Motor neuron (in vitro differentiated cells): ENCODE data around the gene ACOX3. TPM values are rescaled to one million over a fixed set of nuclear protein-coding genes. Genes with fewer than 3 reads are reported as not detected.

ENCODE experiments used
- ATAC-seq, 8 experiments: fragments of 200-7000 bp; cut with Tn5 transposase; replicated peaks in 6 of 8; 2 replicates each; pipeline ENCODE4 v1.8.0; 2021; ENCODE audit warnings: mild to moderate bottlenecking in 8 of 8, moderate library complexity in 8 of 8
- H3K27ac ChIP-seq, 2 donors: fragments of 250-450 bp; sonication (Bioruptor Pico); 2 replicates each; pipeline ENCODE4 v1.9.0; 2021; ENCODE audit warnings: antibody characterized with exemption in 2 of 2, mild to moderate bottlenecking in 2 of 2, moderate library complexity in 1 of 2
- H3K4me1 ChIP-seq, 2 donors: fragments of 250-450 bp; sonication (Bioruptor Pico); replicated peaks in 1 of 2; 2 replicates each; pipeline ENCODE4 v1.6.1; 2021; ENCODE audit warnings: antibody characterized with exemption in 2 of 2, mild to moderate bottlenecking in 2 of 2, moderate library complexity in 1 of 2
- H3K4me3 ChIP-seq, 5 donors: fragments of 250-450 bp; sonication (Bioruptor Pico); 2 replicates each; pipeline ENCODE4 v1.9.0; 2021; ENCODE audit warnings: antibody characterized with exemption in 5 of 5, mild to moderate bottlenecking in 5 of 5, moderate library complexity in 4 of 5
- WGBS, 10 experiments: fragments of 450-650 bp; shearing (Covaris generic); methylation state at CpG; one replicate each; pipeline ENCODE4 v1.0.0; 2022; 5-methylcytosine and 5-hydroxymethylcytosine counted together
- in situ Hi-C, 9 experiments: fragments of 400-800 bp; cut with MboI; loops; one replicate each; pipeline ENCODE4 v1.15.0; 2021; ENCODE audit warnings: low sequenced_read_pairs in 9 of 9, low pct_unique_long_range_greater_than_20kb in 2 of 9; ENCODE audit not compliant: unreplicated experiment in 9 of 9
- total RNA-seq, 8 experiments: library from RNA; unstranded; fragments of 300-600 nt; gene quantifications; 2 replicates each; pipeline versions ENCODE4 v1.2.3 to v1.2.4, GENCODE V29; 2022

ACOX3 gene
- total RNA-seq, 8 experiments from 2014 or later: 6.9 to 19.7 (median 12.6) TPM

GRCh38 chr4:8326206-8326605 is 114.3 kb downstream of the ACOX3 start:
- H3K4me1 ChIP-seq: no peaks in the 10 kb centered on the region
- no peak overlapping the region for H3K4me3 ChIP-seq
- in situ Hi-C loops: no loop called here
- no peak for ATAC-seq
- H3K27ac ChIP-seq: no peak overlapping the region

GRCh38 chr4:8325291-8325973 is 115.1 kb downstream of the ACOX3 start:
- no peak for ATAC-seq
- Histone ChIP-seq H3K4me3 (no peak overlapping the region), H3K27ac (no peak overlapping the region), H3K4me1 (no peaks in the 10 kb centered on the region)
- 67 to 100% (median 80%) methylated on average over 1 to 6 of the region's 8 CpGs; no CpG with 5 or more reads in 4 of the 10 experiments for WGBS, 10 experiments
- in situ Hi-C loops: no loop called here

GRCh38 chr4:8324640-8325239 is 115.8 kb downstream of the ACOX3 start:
- WGBS, 10 experiments: 57 to 100% (median 93%) methylated on average over 1 to 5 of the region's 6 CpGs; no CpG with 5 or more reads in 5 of the 10 experiments
- Histone ChIP-seq H3K27ac (no peak overlapping the region), H3K4me3 (no peak overlapping the region), H3K4me1 (no peaks in the 10 kb centered on the region)
- ATAC-seq: no peak
- in situ Hi-C loops: no loop called here

GRCh38 chr4:8323947-8324555 is 116.5 kb downstream of the ACOX3 start:
- no peaks in the 10 kb centered on the region for H3K4me1 ChIP-seq
- H3K27ac ChIP-seq: no peak overlapping the region
- in situ Hi-C loops: no loop called here
- WGBS, 10 experiments: 50 to 100% (median 87%) methylated on average over 1 to 4 of the region's 5 CpGs; no CpG with 5 or more reads in 2 of the 10 experiments
- ATAC-seq: no peak
- H3K4me3 ChIP-seq: no peak overlapping the region

- Histone ChIP-seq H3K4me3 (no peak overlapping the region), H3K27ac (no peak overlapping the region), H3K4me1 (no peaks in the 10 kb centered on the region)
- 40 to 100% (median 77%) methylated on average over 1 to 7 of the region's 9 CpGs for WGBS, 10 experiments
- no peak for ATAC-seq
- in situ Hi-C loops: no loop called here
Measured at GRCh38 chr4:8322794-8323704, 117.5 kb downstream of the ACOX3 start.

- Histone ChIP-seq H3K27ac (no peak overlapping the region), H3K4me3 (no peak overlapping the region), H3K4me1 (peaks cover under 1 to 2% of the 10 kb centered on the region in 2 donors)
- in situ Hi-C loops: no loop called here
- 0 to 53% (median 25%) methylated on average over 1 to 4 of the region's 5 CpGs; no CpG with 5 or more reads in 4 of the 10 experiments for WGBS, 10 experiments
- no peak for ATAC-seq
Measured at GRCh38 chr4:8321771-8322170, 118.8 kb downstream of the ACOX3 start.

DNA sequence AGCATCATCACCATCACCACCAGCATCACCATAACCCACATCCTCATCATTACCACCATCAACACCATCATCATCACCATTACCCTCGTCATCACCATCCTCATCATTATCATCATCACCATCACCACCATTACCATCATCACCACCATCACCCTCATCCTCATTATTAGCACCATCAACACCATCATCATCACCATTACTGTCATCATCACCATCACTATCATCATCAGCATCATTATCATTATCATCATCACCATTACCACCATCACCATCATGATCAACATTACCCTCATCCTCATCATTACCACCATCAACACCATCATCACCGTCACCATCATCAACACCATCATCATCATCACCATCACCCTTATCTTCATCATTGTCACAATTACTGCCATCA is 119.3 kb downstream of the ACOX3 start:
- H3K27ac ChIP-seq: no peak overlapping the region
- 9 to 94% (median 83%) methylated on average over 1 to 2 of the region's 2 CpGs; no CpG with 5 or more reads in 2 of the 10 experiments for WGBS, 10 experiments
- in situ Hi-C loops: no loop called here
- no peak for ATAC-seq
- no peak overlapping the region for H3K4me3 ChIP-seq
- H3K4me1 ChIP-seq: peaks cover 6 to 8% of the 10 kb centered on the region in 2 donors

DNA sequence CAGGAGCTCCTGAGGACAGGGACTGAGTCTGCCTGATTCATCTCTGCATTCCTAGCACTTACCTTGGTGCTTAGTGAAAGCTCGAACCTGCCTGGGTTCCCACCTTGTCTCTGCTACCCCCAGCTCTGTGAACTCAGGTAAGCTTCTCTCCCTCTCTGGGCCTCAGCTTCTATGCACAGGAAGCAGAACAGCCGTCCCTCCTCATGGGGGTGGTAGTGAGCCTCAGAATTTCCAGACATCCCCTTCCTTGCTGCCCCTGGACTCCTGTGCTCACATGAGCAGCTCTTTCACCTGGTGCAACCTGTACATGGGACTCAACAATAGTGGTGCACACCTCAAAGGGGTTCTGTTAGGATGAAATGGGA is 120.2 kb downstream of the ACOX3 start:
- Histone ChIP-seq H3K4me3 (no peak overlapping the region), H3K4me1 (peaks cover 15 to 16% of the 10 kb centered on the region in 2 donors), H3K27ac (no peak overlapping the region)
- 33 to 100% (median 71%) methylated on average over 1 to 2 of the region's 2 CpGs; no CpG with 5 or more reads in 6 of the 10 experiments for WGBS, 10 experiments
- in situ Hi-C loops: no loop called here
- no peak for ATAC-seq

DNA sequence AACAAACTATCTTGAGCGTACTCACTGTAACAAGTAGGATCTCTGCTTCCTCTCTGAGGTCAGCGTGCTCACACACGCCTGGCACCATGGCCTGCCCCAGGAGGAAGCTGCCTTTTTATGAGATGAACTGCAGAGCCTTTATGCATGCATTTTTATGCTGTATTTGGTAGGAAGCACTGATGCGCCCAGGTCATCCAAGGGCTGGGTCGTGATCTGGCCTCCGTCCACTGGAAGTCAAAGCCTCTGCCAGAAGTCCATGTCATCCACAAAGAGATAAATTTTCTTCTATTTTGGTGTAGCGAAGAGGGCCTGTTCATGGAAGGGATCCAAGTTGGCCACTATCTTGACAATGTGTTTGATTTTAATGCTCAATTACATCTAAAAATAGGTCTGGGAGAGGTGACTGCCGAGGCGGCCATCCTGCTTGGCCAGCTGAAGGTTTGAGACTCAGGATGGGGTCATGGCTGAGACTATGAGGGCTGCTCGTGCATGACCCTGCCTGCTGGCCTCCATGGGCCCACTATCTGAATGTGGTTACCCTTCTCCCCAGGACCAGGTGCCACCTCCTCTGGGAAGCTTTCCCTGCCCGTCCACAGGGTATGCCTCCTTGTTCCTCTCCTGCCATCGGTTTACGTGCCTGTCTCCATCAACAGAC is 120.7 kb downstream of the ACOX3 start:
- peaks cover 19 to 20% of the 10 kb centered on the region in 2 donors for H3K4me1 ChIP-seq
- ATAC-seq: peak in 3 of 8 experiments; percentile 29 to 71 (median 70)
- H3K4me3 ChIP-seq: no peak overlapping the region
- no peak overlapping the region for H3K27ac ChIP-seq
- in situ Hi-C loops: no loop called here
- WGBS, 10 experiments: 0 to 99% (median 66%) methylated on average over 1 to 8 of the region's 13 CpGs; no CpG with 5 or more reads in 2 of the 10 experiments

DNA sequence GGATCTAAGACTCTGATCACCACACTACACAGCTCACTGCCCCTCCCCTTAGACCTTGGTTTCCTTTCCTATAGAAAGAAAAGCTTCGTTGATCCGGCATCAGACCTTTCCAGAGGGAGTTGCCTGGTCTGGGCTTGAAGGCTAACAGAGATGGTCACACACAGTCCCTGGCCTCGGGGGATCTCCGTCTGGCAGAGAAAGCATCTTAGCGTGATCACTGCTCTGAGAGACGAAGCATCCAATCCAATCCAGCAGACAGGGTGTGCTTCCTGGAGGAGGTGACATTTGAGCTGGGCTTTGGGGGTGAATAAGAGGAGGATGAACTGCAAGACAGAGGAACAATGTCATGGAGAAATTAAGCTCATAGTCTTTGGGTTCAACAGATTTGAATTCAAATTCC is 121.5 kb downstream of the ACOX3 start:
- Histone ChIP-seq H3K4me3 (no peak overlapping the region), H3K27ac (no peak overlapping the region), H3K4me1 (peaks cover 19 to 20% of the 10 kb centered on the region in 2 donors)
- in situ Hi-C loops: no loop called here
- WGBS, 10 experiments: 79 to 100% (median 90%) methylated on average over 1 to 4 of the region's 6 CpGs; no CpG with 5 or more reads in 4 of the 10 experiments
- no peak for ATAC-seq

GRCh38 chr4:8318509-8318908 is 122.0 kb downstream of the ACOX3 start:
- no peak for ATAC-seq
- no peak overlapping the region for H3K27ac ChIP-seq
- H3K4me3 ChIP-seq: no peak overlapping the region
- H3K4me1 ChIP-seq: peaks cover 19 to 20% of the 10 kb centered on the region in 2 donors
- in situ Hi-C loops: no loop called here
- WGBS, 10 experiments: 90 to 100% (median 91%) methylated on average over 1 to 7 of the region's 7 CpGs; no CpG with 5 or more reads in 3 of the 10 experiments

GRCh38 chr4:8317474-8317873 is 123.0 kb downstream of the ACOX3 start:
- peaks cover 19 to 20% of the 10 kb centered on the region in 2 donors for H3K4me1 ChIP-seq

More at GRCh38 chr4:8317474-8317873, 123.0 kb downstream of the ACOX3 start:
- no peak for ATAC-seq
- H3K27ac ChIP-seq: no peak overlapping the region
- in situ Hi-C loops: no loop called here
- WGBS, 10 experiments: 60 to 100% (median 87%) methylated on average over 1 to 4 of the region's 6 CpGs; no CpG with 5 or more reads in 3 of the 10 experiments
- no peak overlapping the region for H3K4me3 ChIP-seq
